ENCODE data around the gene NUTF2. TPM values are rescaled to one million over a fixed set of nuclear protein-coding genes. Genes with fewer than 3 reads are reported as not detected.
A peak's percentile ranks its signal among the peaks of the same experiment; 100 is the strongest.

The NUTF2 gene
- total RNA-seq, 2 donors from 2014 or later, result 201 to 218 TPM

GRCh38 chr16:67915831-67916723 is 69.3 kb downstream of the NUTF2 start:
- no peak overlapping the region for H3K9ac ChIP-seq (ENCODE audit: extremely low read depth, low read length, poor library complexity, severe bottlenecking)
- H3K27ac Mint-ChIP-seq, result peak overlapping the region; percentile 71
- peaks cover 25% of the 10 kb centered on the region for H3K36me3 Mint-ChIP-seq (ENCODE audit: low read depth)
- no peaks in the 10 kb centered on the region for H3K9me3 ChIP-seq (ENCODE audit: control insufficient read depth, low read length)
- no peak for DNase-seq
- H3K9me3 Mint-ChIP-seq, result no peaks in the 10 kb centered on the region
- peaks cover 4% of the 10 kb centered on the region for H3K4me1 ChIP-seq (ENCODE audit: control insufficient read depth, insufficient read depth, low read length)
- no peak overlapping the region for H3K27ac ChIP-seq (ENCODE audit: low read depth, low read length)
- TF ChIP-seq CTCF (conservative IDR thresholded peaks at IDR 0.05), result no peak
- no peaks in the 10 kb centered on the region for H3K27me3 Mint-ChIP-seq (ENCODE audit: insufficient read depth)
- H3K4me3 Mint-ChIP-seq, result no peak overlapping the region
- 88 to 95% methylated on average over 6 to 7 of the region's 7 CpGs for WGBS, 2 experiments (ENCODE audit: insufficient coverage in 1 of 2, insufficient read length in 1 of 2)
- no peaks in the 10 kb centered on the region for H3K27me3 ChIP-seq (ENCODE audit: control insufficient read depth, insufficient read depth, low read length, poor library complexity, severe bottlenecking)
- H3K36me3 ChIP-seq (ENCODE audit: control insufficient read depth, insufficient read depth, low read length), result peaks cover 23% of the 10 kb centered on the region
- H3K4me1 Mint-ChIP-seq, result peaks cover 28% of the 10 kb centered on the region
- H3K4me3 ChIP-seq (ENCODE audit: low read length), result no peak overlapping the region

- Histone ChIP-seq H3K4me1 (ENCODE audit: control insufficient read depth, insufficient read depth, low read length) (peaks cover 4% of the 10 kb centered on the region), H3K4me3 (ENCODE audit: low read length) (no peak overlapping the region), H3K27ac (ENCODE audit: low read depth, low read length) (no peak overlapping the region), H3K9me3 (ENCODE audit: control insufficient read depth, low read length) (no peaks in the 10 kb centered on the region), H3K36me3 (ENCODE audit: control insufficient read depth, insufficient read depth, low read length) (peaks cover 19% of the 10 kb centered on the region), H3K9ac (ENCODE audit: extremely low read depth, low read length, poor library complexity, severe bottlenecking) (no peak overlapping the region), H3K27me3 (ENCODE audit: control insufficient read depth, insufficient read depth, low read length, poor library complexity, severe bottlenecking) (no peaks in the 10 kb centered on the region)
- TF ChIP-seq CTCF (conservative IDR thresholded peaks at IDR 0.05), result no peak
- 89 to 90% methylated on average over 4 to 6 of the region's 6 CpGs for WGBS, 2 experiments (ENCODE audit: insufficient coverage in 1 of 2, insufficient read length in 1 of 2)
- Mint-ChIP-seq H3K9me3 (no peaks in the 10 kb centered on the region), H3K27ac (peak overlapping the region; percentile 36), H3K4me1 (peaks cover 35% of the 10 kb centered on the region), H3K27me3 (ENCODE audit: insufficient read depth) (no peaks in the 10 kb centered on the region), H3K36me3 (ENCODE audit: low read depth) (peaks cover 23% of the 10 kb centered on the region), H3K4me3 (no peak overlapping the region)
- DNase-seq, result no peak
These were observed 70.6 kb downstream of the NUTF2 start for GRCh38 chr16:67917140-67917851.

- no peak overlapping the region for H3K9ac ChIP-seq (ENCODE audit: extremely low read depth, low read length, poor library complexity, severe bottlenecking)
These were observed 71.1 kb downstream of the NUTF2 start for GRCh38 chr16:67917852-67918236.

More at GRCh38 chr16:67917852-67918236, 71.1 kb downstream of the NUTF2 start:
- Mint-ChIP-seq H3K27me3 (ENCODE audit: insufficient read depth) (no peaks in the 10 kb centered on the region), H3K4me3 (no peak overlapping the region), H3K36me3 (ENCODE audit: low read depth) (peaks cover 21% of the 10 kb centered on the region), H3K9me3 (no peaks in the 10 kb centered on the region), H3K4me1 (peaks cover 38% of the 10 kb centered on the region), H3K27ac (peak overlapping the region; percentile 36)
- no peak for TF ChIP-seq CTCF (conservative IDR thresholded peaks at IDR 0.05)
- Histone ChIP-seq H3K27me3 (ENCODE audit: control insufficient read depth, insufficient read depth, low read length, poor library complexity, severe bottlenecking) (no peaks in the 10 kb centered on the region), H3K36me3 (ENCODE audit: control insufficient read depth, insufficient read depth, low read length) (peaks cover 18% of the 10 kb centered on the region), H3K4me3 (ENCODE audit: low read length) (no peak overlapping the region), H3K9me3 (ENCODE audit: control insufficient read depth, low read length) (no peaks in the 10 kb centered on the region), H3K27ac (ENCODE audit: low read depth, low read length) (no peak overlapping the region), H3K4me1 (ENCODE audit: control insufficient read depth, insufficient read depth, low read length) (peaks cover 4% of the 10 kb centered on the region)
- WGBS, 2 experiments (ENCODE audit: insufficient coverage in 1 of 2, insufficient read length in 1 of 2), result 88 to 93% methylated on average over 3 to 4 of the region's 4 CpGs
- DNase-seq, result no peak

Data from endodermal cell (in vitro differentiated cells).